Astrocyte of the cerebellum (primary cell): ENCODE results near the gene CLCN3.

Source experiments
- DNase-seq: peaks from one replicate; pipeline ENCODE4 v3.0.0-alpha.2; 2011; ENCODE audit warnings: low read depth
- H3K4me3 ChIP-seq: 2 replicates; pipeline ENCODE4 v1.5.1; 2011; ENCODE audit warnings: mild to moderate bottlenecking, low read depth, low read length, moderate library complexity
- in situ Hi-C: cut with HindIII; loops from 2 replicates; pipeline ENCODE4 v1.10.0; 2017; ENCODE audit warnings: low sequenced_read_pairs
- TF ChIP-seq, protein P1 (sequence below): IDR thresholded peaks from 2 replicates; pipeline ENCODE4 v1.5.1; 2012; ENCODE audit warnings: low read length, low read depth, moderate library complexity, mild to moderate bottlenecking; ENCODE audit errors: missing control alignments

The CLCN3 gene

GRCh38 chr4:169634975-169635374 lies 14.6 kb downstream of the CLCN3 start:
- TF ChIP-seq, protein P1, sequence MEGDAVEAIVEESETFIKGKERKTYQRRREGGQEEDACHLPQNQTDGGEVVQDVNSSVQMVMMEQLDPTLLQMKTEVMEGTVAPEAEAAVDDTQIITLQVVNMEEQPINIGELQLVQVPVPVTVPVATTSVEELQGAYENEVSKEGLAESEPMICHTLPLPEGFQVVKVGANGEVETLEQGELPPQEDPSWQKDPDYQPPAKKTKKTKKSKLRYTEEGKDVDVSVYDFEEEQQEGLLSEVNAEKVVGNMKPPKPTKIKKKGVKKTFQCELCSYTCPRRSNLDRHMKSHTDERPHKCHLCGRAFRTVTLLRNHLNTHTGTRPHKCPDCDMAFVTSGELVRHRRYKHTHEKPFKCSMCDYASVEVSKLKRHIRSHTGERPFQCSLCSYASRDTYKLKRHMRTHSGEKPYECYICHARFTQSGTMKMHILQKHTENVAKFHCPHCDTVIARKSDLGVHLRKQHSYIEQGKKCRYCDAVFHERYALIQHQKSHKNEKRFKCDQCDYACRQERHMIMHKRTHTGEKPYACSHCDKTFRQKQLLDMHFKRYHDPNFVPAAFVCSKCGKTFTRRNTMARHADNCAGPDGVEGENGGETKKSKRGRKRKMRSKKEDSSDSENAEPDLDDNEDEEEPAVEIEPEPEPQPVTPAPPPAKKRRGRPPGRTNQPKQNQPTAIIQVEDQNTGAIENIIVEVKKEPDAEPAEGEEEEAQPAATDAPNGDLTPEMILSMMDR, result no peak
- in situ Hi-C loops, result no loop called here
- no peak overlapping the region for H3K4me3 ChIP-seq
- no peak for DNase-seq

GRCh38 chr4:169640261-169640870 lies 20.0 kb downstream of the CLCN3 start:
- H3K4me3 ChIP-seq, result no peak overlapping the region
- DNase-seq, result peak; percentile 49
- in situ Hi-C loops, result no loop called here
- TF ChIP-seq, protein P1, result no peak

- H3K4me3 ChIP-seq, result no peak overlapping the region
- TF ChIP-seq, protein P1, result no peak
- in situ Hi-C loops, result no loop called here
- DNase-seq, result no peak
Observed at GRCh38 chr4:169644802-169645201, 24.4 kb downstream of the CLCN3 start.

GRCh38 chr4:169645627-169646026 lies 25.2 kb downstream of the CLCN3 start:
- TF ChIP-seq, protein P1, result no peak
- no peak overlapping the region for H3K4me3 ChIP-seq
- in situ Hi-C loops, result no loop called here
- DNase-seq, result no peak

GRCh38 chr4:169649545-169650226 lies 29.3 kb downstream of the CLCN3 start:
- no peak overlapping the region for H3K4me3 ChIP-seq
- TF ChIP-seq, protein P1, result no peak
- DNase-seq, result no peak
- in situ Hi-C loops, result no loop called here

DNA sequence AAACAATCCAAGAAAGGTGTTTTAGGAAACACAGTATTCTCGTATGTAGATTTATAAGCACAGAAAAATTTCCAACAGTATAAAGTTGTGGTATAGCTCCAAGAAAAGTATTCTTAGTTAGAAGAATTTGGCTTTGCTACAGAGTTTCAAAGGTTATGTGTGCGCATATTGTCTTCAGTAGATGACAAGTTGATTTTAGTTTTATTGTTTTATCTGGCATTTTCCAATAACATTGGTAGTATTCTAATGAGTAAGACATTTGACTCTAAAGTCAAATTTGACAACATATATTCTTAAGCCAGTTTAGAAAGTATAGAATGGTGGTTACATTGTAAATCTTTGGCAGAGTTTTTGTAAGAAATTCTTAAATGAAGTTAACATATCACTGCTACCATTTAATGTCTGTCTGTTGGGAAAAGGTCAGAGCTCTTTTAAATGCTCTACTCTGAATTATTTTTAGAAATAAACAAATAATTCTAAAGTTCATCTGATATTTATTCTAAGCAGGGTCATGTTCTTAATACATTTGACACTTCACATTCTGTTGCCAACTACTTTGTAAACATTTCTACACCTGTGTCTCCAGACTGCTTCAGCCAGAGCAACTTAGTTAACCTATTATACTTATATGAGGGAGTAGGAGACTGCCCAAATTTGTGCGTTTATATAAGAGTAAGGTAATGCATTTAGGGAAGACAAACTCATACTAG lies 30.0 kb downstream of the CLCN3 start:
- DNase-seq, result no peak
- in situ Hi-C loops, result no loop called here
- TF ChIP-seq, protein P1, result no peak
- H3K4me3 ChIP-seq, result no peak overlapping the region
